OCI-LY7 (cell line): ENCODE results near the gene PKNOX1.

Experiments
- EZH2phosphoT487 ChIP-seq: fragments of 200-600 bp; sonication (generic); IDR thresholded peaks from 2 replicates; pipeline ENCODE4 v1.6.1; 2018; ENCODE audit warnings: low read depth, borderline replicate concordance, mild to moderate bottlenecking, mixed run types, antibody characterized with exemption, low read length, moderate library complexity, mixed read lengths
- TF ChIP-seq, protein P1 (sequence below): fragments of 200-600 bp; sonication (generic); conservative IDR thresholded peaks from 2 replicates; pipeline ENCODE4 v1.5.1; 2014; ENCODE audit warnings: mild to moderate bottlenecking, antibody characterized with exemption, low read length, moderate library complexity, mixed read lengths

DNA sequence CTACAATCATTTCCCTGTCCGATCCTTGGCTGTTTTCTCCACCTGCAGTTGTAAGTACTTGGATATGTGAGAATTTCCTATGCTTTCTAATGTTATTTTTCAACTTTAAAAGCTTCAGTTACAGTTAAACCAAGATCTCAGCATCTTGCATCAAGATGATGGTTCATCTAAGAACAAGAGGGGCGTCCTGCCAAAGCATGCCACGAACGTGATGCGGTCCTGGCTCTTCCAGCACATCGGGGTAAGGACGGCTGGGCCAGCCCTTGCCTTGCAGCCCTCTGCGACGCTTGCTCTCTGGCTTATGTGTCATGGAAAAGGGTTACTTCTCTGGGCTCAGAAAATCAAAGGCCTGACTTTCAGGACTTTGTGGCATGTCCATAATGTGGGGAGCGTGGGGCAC, 46.8 kb downstream of the PKNOX1 start:
- TF ChIP-seq, protein P1, sequence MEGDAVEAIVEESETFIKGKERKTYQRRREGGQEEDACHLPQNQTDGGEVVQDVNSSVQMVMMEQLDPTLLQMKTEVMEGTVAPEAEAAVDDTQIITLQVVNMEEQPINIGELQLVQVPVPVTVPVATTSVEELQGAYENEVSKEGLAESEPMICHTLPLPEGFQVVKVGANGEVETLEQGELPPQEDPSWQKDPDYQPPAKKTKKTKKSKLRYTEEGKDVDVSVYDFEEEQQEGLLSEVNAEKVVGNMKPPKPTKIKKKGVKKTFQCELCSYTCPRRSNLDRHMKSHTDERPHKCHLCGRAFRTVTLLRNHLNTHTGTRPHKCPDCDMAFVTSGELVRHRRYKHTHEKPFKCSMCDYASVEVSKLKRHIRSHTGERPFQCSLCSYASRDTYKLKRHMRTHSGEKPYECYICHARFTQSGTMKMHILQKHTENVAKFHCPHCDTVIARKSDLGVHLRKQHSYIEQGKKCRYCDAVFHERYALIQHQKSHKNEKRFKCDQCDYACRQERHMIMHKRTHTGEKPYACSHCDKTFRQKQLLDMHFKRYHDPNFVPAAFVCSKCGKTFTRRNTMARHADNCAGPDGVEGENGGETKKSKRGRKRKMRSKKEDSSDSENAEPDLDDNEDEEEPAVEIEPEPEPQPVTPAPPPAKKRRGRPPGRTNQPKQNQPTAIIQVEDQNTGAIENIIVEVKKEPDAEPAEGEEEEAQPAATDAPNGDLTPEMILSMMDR, result no peak
- TF ChIP-seq EZH2phosphoT487, result no peak
